Adrenal gland (tissue), 12 donors: ENCODE data around the gene UVRAG. TPM values are rescaled to one million over a fixed set of nuclear protein-coding genes. Genes with fewer than 3 reads are reported as not detected.
"Not testable (repeated sequence)": the region's sequence is repeated elsewhere in the genome, so short reads cannot be mapped to it uniquely, and the experiment has no call there.

Experiments used
- DNase-seq, 7 donors: peaks; one replicate each; pipeline ENCODE4 v3.0.0-alpha.2; 2019 to 2020
- H3K27ac ChIP-seq, 5 donors: fragments of 200-600 bp; sonication (generic) in 4 of 5; 1 replicate in 3 of 5; 2 replicates in 2 of 5; pipeline versions ENCODE4 v1.5.1 to v1.8.0; 2016 to 2020; ENCODE audit warnings: mild to moderate bottlenecking in 1 of 5
- H3K27me3 ChIP-seq: fragments of 200-600 bp; 2 replicates; pipeline ENCODE4 v1.8.0; 2021
- H3K36me3 ChIP-seq, 2 donors: fragments of 200-600 bp; replicated peaks in 1 of 2; 1 replicate in 1 of 2; 2 replicates in 1 of 2; pipeline versions ENCODE4 v1.5.1 to v1.8.0; 2018 to 2022
- H3K4me1 ChIP-seq, 2 donors: fragments of 200-600 bp; replicated peaks in 1 of 2; 1 replicate in 1 of 2; 2 replicates in 1 of 2; pipeline versions ENCODE4 v1.5.1 to v1.8.0; 2018 to 2021
- H3K4me3 ChIP-seq, 4 donors: fragments of 200-600 bp; sonication (generic) in 3 of 4; one replicate each; pipeline ENCODE4 v1.5.1; 2016 to 2018
- H3K9me3 ChIP-seq, 3 donors: fragments of 200-600 bp; sonication (generic) in 1 of 3; replicated peaks in 1 of 3; 1 replicate in 2 of 3; 2 replicates in 1 of 3; pipeline versions ENCODE4 v1.5.1 to v1.8.0; 2016 to 2021
- POLR2A ChIP-seq, 2 donors: fragments of 450-650 bp; IDR thresholded peaks; one replicate each; pipeline ENCODE4 v1.6.1; 2017; ENCODE audit warnings: antibody characterized with exemption in 2 of 2, mild to moderate bottlenecking in 2 of 2, moderate library complexity in 1 of 2
- WGBS, 4 donors: extraction: QIAGEN DNeasy Blood & Tissue Kit in 2 of 4; methylation state at CpG; one replicate each; pipeline versions ENCODE4 v1.1.5 to v1.1.7; 2013 to 2017; 5-methylcytosine and 5-hydroxymethylcytosine counted together
- intact Hi-C, 2 donors: fragments of 100-400 bp; cut with DNase I; formaldehyde crosslinking; loops; one replicate each; pipeline versions ENCODE4 v1.14.1 to v1.15.0; 2022 to 2023
- polyA plus RNA-seq, 3 donors: library from polyadenylated mRNA; stranded (reverse); fragments of 200-250 nt in 2 of 3; fragments of 350-450 nt in 1 of 3; fragmentation: Illumina TruSeq in 1 of 3; extraction: RNeasy Lipid Tissue Mini Kit (QIAGEN cat#74804) in 1 of 3; gene quantifications; one replicate each; pipeline ENCODE4 v1.2.3, GENCODE V29; 2013 to 2014
- total RNA-seq, 9 donors: library from RNA; depleted of rRNA in 4 of 9; stranded (reverse); fragments of >200 nt in 4 of 9; fragments of 120-200 nt in 1 of 9; fragmentation: NEBNext Ultra II Directional in 1 of 9; extraction: Animal tissue kit (Norgen Biotek cat#: 25700) in 1 of 9; gene quantifications; one replicate each; pipeline versions ENCODE4 v1.1.0 to v1.2.4, GENCODE V29; 2013 to 2023
- TF ChIP-seq, protein P1 (sequence below), 6 experiments: fragments of 450-650 bp in 4 of 6; fragments of 200-600 bp in 2 of 6; sonication (generic) in 1 of 6; IDR thresholded peaks; 1 replicate in 5 of 6; 2 replicates in 1 of 6; pipeline versions ENCODE4 v1.5.1 to v1.8.0; 2016 to 2021; ENCODE audit warnings: antibody characterized with exemption in 6 of 6, mild to moderate bottlenecking in 2 of 6, moderate library complexity in 1 of 6
- donor health status: healthy with polysubstance abuse.
- donor health status: Bipolar disorder and iron deficiency.
- donor health status: DM: yes; HTN: yes; CAD: no.
- donor health status: DM: no; HTN: no; CAD: no.
- donor health status: DM: no; HTN: no; CAD: no.
- donor health status: DM: yes; HTN: yes; CAD: no.

UVRAG gene
- total and polyA plus RNA-seq, 12 donors: 10.9 to 61.4 (median 28.5) TPM

DNA sequence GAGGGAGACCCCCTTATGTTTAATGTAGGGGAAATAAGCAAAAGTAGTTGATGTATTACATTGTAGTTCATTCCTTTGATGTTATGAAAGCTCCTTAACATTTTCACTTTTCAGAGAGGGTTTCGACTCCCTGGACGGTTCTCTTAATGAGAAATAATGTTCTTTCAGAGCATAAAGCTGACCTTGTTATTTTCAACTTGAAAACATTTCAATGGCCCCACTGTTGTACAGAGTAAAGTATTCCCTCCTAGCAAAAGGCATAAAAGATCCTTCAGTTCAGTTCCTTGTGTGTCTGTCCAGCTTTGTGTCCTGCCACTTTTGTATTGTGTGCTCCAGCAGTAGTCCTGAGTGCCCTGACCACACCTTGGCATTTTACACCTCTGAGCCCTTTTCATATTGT is 63.9 kb downstream of the UVRAG start:
- intact Hi-C loops: no loop called here
- Histone ChIP-seq H3K4me1 (peaks cover 0 to 3% of the 10 kb centered on the region in 2 donors), H3K27ac (no peak overlapping the region)

DNA sequence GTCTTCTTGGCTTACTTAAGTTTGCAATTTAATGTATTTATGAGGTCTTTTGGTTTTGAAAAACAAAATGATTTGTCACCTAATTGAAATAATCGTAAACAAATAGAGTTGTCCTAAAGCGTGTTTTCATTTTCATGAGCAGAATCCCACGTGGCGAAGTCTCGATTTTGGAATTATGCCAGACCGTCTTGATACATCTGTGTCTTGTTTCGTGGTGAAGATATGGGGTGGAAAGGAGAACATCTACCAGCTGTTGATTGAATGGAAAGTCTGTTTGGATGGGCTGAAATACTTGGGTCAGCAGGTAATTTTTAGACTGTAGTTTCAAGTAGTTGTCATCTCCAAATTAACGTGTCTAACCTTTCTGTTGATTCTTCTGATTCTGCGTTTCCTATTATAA is 64.7 kb downstream of the UVRAG start:
- DNase-seq: no peak
- H3K27me3 ChIP-seq: no peaks in the 10 kb centered on the region
- no peak overlapping the region for H3K27ac ChIP-seq
- H3K4me1 ChIP-seq: peaks cover 0 to 3% of the 10 kb centered on the region in 2 donors
- no peak for TF ChIP-seq POLR2A (IDR thresholded peaks at IDR 0.05)
- TF ChIP-seq, protein P1, sequence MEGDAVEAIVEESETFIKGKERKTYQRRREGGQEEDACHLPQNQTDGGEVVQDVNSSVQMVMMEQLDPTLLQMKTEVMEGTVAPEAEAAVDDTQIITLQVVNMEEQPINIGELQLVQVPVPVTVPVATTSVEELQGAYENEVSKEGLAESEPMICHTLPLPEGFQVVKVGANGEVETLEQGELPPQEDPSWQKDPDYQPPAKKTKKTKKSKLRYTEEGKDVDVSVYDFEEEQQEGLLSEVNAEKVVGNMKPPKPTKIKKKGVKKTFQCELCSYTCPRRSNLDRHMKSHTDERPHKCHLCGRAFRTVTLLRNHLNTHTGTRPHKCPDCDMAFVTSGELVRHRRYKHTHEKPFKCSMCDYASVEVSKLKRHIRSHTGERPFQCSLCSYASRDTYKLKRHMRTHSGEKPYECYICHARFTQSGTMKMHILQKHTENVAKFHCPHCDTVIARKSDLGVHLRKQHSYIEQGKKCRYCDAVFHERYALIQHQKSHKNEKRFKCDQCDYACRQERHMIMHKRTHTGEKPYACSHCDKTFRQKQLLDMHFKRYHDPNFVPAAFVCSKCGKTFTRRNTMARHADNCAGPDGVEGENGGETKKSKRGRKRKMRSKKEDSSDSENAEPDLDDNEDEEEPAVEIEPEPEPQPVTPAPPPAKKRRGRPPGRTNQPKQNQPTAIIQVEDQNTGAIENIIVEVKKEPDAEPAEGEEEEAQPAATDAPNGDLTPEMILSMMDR (IDR thresholded peaks at IDR 0.05): no peak
- intact Hi-C loops: no loop called here
- 88 to 94% (median 93%) methylated on average over 9 of the region's 9 CpGs for WGBS, 4 donors
- H3K36me3 ChIP-seq: no peaks in the 10 kb centered on the region
- H3K9me3 ChIP-seq: no peaks in the 10 kb centered on the region
- no peak overlapping the region for H3K4me3 ChIP-seq

More for the DNA sequence above, 63.9 kb downstream of the UVRAG start:
- H3K36me3 ChIP-seq: no peaks in the 10 kb centered on the region
- no peak overlapping the region for H3K4me3 ChIP-seq
- WGBS, 4 donors: 76 to 85% (median 79%) methylated on average over 2 of the region's 2 CpGs
- no peaks in the 10 kb centered on the region for H3K27me3 ChIP-seq
- no peak for DNase-seq
- no peak for TF ChIP-seq POLR2A (IDR thresholded peaks at IDR 0.05)
- TF ChIP-seq, protein P1 (IDR thresholded peaks at IDR 0.05): no peak
- H3K9me3 ChIP-seq: no peaks in the 10 kb centered on the region

DNA sequence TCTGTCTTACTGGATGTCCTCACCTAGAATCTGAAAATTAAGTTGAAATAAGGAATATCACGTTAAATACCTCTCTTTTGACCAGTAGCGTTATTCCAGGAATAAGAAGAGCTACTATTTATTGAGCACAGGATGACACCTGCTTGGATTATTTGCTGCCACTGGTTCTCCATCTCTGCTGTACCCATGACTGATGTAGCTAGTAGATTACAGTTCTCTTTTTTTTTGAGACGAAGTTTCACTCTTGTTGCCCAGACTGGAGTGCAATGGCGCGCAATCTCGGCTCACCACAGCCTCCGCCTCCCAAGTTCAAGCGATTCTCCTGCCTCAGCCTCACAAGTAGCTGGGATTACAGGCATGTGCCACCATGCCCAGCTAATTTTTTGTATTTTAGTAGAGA is 65.3 kb downstream of the UVRAG start:
- H3K9me3 ChIP-seq, H3K4me1 ChIP-seq, H3K27ac ChIP-seq, H3K27me3 ChIP-seq, intact Hi-C loops, DNase-seq, H3K36me3 ChIP-seq, H3K4me3 ChIP-seq: not testable (repeated sequence)
- WGBS, 4 donors: 86 to 95% (median 93%) methylated on average over 8 of the region's 8 CpGs

DNA sequence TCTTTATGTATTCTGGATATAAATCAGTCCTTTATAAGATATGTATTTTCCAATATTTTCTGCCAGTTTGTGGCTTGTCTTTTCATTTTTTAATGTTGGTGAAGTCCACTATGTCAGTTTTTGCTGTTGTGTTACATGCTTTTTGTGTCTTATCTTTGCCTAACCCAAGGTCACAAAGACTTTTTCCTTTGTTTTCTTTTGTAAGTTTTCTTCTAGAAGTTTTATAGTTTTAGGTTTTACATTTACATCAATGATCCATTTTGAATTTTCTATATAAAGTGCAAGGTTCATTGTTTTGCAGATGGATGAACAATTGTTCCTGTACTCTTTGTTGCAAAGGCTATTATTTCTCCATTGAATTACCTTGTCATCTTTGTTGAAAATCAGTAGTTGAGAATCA is 69.3 kb downstream of the UVRAG start:
- Histone ChIP-seq H3K4me1 (no peaks in the 10 kb centered on the region), H3K36me3 (no peaks in the 10 kb centered on the region), H3K4me3 (no peak overlapping the region), H3K27ac (no peak overlapping the region), H3K9me3 (peaks cover 0 to 4% (median 0%) of the 10 kb centered on the region in 3 donors), H3K27me3 (no peaks in the 10 kb centered on the region)
- TF ChIP-seq, protein P1 (IDR thresholded peaks at IDR 0.05): no peak
- TF ChIP-seq POLR2A (IDR thresholded peaks at IDR 0.05): no peak
- no peak for DNase-seq
- intact Hi-C loops: no loop called here

DNA sequence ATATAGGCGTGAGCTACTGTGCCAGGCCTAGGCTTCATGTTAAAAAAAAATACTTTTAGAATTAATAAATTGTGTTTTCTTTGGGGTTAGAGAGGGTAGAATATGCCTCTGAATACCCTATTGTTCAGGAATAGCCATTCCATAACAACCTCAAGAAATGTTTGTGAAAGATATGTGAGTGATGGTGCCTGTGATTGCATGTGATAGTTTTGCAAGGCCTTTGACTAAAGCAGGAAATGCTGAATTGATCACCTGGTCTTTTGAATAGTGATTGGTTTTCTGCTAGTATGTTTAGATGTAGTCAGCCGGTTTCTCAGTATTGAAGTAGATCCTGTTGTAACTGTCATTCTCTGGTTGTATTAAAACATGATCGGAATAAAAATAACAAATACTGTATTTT is 73.4 kb downstream of the UVRAG start:
- Histone ChIP-seq H3K4me3 (no peak overlapping the region), H3K4me1 (no peaks in the 10 kb centered on the region)
- 95 to 98% (median 97%) methylated on average over 3 of the region's 3 CpGs for WGBS, 4 donors

More for the DNA sequence above, 73.4 kb downstream of the UVRAG start:
- TF ChIP-seq, protein P1 (IDR thresholded peaks at IDR 0.05): no peak
- TF ChIP-seq POLR2A (IDR thresholded peaks at IDR 0.05): no peak
- peaks cover 0 to 4% (median 0%) of the 10 kb centered on the region in 3 donors for H3K9me3 ChIP-seq
- DNase-seq: no peak
- H3K27ac ChIP-seq: no peak overlapping the region
- H3K27me3 ChIP-seq: no peaks in the 10 kb centered on the region
- H3K36me3 ChIP-seq: no peaks in the 10 kb centered on the region
- intact Hi-C loops: no loop called here
